Adrenal gland (tissue), 5 donors: Measurements from ENCODE around the gene UNC45A.

Experiments
- CTCF ChIP-seq, 6 experiments: fragments of 450-650 bp in 4 of 6; fragments of 200-600 bp in 2 of 6; sonication (generic) in 1 of 6; IDR thresholded peaks; 1 replicate in 5 of 6; 2 replicates in 1 of 6; pipeline versions ENCODE4 v1.5.1 to v1.8.0; 2016 to 2021; ENCODE audit warnings: antibody characterized with exemption in 6 of 6, mild to moderate bottlenecking in 2 of 6, moderate library complexity in 1 of 6
- POLR2A ChIP-seq, 2 donors: fragments of 450-650 bp; IDR thresholded peaks; one replicate each; pipeline ENCODE4 v1.6.1; 2017; ENCODE audit warnings: antibody characterized with exemption in 2 of 2, mild to moderate bottlenecking in 2 of 2, moderate library complexity in 1 of 2
- donor health status: DM: no; HTN: no; CAD: no.

- TF ChIP-seq POLR2A (IDR thresholded peaks at IDR 0.05) (no peak), CTCF (IDR thresholded peaks at IDR 0.05) (no peak)
Observed at GRCh38 chr15:90981681-90982080, 46.6 kb downstream of the UNC45A start.
